HG03571 (cell line): Measurements from ENCODE around the gene FIS1.
"Not testable (repeated sequence)": the region's sequence is repeated elsewhere in the genome, so short reads cannot be mapped to it uniquely, and the experiment has no call there.

Experiments used
- ATAC-seq: cut with Tn5 transposase; IDR thresholded peaks from one replicate; pipeline ENCODE4 v1.9.1; 2021; ENCODE audit not compliant: unreplicated experiment

Gene FIS1

DNA sequence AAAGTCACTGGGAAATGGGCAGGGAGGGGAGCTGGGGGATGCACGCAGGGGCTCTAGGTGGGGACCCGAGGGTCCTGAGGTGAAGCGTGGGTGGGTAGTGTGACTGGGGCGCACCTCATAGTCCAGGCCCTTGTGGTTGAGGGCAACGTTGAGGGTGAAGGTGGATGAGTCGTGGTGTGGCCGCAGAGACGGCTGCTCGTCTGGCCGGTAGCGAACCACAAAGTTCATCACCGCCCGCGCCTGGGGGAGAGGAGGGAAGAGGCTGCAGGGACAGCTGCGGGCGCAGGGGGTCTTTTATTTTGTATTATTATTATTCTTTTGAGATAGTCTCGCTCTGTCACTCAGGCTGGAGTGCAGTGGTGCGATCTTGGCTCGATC, 38.2 kb downstream of the FIS1 start:
- no peak for ATAC-seq

DNA sequence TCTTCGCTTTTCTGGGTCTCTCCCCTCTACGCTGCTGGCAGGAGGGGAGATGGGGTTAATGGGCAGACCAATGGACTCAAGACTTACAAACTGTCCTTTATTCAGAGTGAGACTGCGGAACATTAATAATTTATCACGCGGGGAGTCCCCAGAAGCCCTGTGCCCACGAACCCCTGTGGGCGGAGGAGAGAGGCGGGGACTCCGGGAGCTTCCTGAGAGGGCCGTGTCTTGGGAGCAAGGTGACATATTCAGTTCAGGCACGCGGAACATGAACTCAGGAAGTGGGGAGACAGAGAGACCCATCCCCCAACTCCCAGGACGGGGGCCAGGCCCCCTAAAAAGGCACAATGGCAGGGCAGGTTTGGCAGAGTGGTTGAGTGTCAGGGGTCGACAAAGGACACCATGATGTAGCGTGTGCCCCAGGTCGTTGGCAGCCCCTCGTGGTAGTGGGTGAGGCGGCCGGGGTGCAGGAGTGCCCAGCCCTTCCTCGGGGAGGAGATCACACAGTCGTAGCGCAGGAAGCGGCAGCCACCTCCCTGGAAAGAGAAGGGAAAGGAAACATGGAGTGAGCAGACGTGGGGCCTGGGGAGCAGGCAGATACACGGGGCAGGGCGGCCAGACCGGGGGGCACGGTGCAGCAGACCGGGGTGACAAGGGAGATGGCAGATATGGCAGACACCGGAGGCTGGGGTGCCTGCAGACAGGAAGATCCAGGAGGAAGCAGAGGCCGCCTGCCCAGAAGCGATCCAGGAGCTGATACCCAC, 38.8 kb downstream of the FIS1 start:
- no peak for ATAC-seq

DNA sequence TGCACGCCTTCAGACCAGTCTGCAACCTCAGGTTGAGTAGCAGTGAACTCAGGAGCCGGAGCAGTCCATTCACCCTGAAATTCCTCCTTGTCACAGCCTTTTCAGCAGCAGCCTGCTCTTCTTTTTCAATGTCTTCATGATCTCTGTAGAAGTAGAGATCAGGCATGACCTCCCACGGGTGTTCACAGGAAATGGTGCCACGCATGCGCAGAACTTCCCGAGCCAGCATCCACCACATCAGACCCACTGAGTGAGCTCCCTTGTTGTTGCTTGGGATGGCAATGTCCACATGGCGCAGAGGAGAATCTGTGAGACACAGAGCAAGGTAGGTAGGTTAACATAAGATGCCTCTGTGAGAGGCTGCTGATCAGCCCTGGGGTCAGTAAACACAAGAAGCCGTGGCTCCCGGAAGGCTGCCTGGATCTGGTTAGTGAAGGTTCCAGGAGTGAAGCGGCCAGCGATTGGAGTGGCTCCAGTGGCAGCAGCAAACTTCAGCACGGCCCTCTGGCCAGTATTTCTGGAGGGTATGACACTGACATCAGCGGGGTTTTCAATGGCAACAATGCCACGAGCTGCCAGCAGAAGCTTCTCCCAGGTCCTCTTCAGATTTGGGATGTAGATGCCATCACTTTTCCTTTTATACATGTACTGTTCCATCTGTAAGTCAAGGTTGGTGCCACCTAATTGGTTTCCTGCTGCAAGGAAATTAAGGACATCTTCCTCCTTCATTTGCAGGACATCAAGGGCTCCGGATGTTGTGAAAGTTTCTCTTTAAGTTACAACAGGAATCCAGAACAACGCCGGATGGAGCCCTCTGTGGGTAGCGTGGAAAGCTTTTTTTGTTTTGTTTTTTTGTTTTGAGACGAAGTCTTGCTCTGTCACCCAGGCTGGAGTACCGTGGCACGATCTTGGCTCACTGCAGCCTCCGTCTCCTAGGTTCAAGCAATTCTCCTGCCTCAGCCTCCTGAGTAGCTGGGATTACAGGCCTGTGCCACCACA, 40.8 kb downstream of the FIS1 start:
- ATAC-seq: not testable (repeated sequence)

DNA sequence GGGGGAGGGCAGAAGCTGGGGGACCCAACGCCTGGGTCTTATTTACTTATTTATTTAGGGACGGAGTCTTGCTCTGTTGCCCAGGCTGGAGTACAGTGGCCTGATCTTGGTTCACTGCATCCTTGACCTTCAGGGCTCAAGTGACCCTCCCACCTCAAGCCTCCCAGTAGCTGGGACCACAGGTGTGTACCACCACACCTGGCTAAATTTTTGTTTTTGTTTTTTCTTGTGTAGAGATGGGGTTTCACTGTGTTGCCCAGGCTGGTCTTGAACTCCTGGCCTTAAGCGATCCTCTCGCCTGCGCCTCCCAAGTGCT, 42.3 kb downstream of the FIS1 start:
- no peak for ATAC-seq

DNA sequence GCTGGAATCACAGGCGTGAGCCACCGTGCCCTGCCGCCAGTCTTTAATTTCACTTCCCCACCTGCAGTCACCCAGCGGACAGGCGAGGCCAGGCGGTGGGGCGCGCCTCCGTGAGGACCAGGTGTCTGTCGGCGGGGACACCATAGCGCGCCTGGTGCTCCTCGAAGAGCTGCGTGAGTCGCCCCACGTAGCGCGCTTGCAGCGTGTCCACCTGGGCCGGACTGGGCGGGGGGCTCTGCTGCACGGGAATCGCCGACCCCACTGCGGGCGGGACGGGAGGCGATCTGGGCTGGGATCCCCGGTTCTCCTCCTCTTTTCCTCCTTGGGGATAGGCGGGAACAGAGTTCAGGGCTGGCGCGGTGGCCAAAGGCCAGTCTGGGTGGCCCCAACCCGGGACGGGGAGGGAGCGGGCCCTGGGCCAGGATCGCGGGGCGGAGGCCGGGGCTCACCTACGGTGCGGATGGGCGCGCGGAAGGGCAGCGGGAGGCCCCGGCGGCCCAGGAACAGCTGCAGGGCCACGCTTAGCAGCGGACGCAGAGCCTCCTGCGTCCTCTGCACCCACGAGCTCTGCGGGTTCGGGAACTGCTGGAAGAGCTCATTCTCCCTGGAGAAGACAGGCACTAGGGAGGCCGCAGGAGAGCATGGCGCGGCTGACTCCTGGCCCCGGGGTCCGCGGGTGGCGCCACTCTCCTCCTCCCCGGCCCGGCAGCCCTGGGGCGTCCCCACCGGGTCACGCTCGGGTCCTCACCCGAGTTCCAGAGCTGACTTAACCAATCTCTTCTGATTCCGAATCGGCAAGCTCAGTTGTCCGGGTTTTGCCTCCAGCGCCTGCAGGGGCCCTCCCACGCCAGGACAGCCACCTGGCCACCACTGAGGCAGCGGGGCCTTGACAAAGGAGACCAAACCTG, 42.9 kb downstream of the FIS1 start:
- no peak for ATAC-seq

DNA sequence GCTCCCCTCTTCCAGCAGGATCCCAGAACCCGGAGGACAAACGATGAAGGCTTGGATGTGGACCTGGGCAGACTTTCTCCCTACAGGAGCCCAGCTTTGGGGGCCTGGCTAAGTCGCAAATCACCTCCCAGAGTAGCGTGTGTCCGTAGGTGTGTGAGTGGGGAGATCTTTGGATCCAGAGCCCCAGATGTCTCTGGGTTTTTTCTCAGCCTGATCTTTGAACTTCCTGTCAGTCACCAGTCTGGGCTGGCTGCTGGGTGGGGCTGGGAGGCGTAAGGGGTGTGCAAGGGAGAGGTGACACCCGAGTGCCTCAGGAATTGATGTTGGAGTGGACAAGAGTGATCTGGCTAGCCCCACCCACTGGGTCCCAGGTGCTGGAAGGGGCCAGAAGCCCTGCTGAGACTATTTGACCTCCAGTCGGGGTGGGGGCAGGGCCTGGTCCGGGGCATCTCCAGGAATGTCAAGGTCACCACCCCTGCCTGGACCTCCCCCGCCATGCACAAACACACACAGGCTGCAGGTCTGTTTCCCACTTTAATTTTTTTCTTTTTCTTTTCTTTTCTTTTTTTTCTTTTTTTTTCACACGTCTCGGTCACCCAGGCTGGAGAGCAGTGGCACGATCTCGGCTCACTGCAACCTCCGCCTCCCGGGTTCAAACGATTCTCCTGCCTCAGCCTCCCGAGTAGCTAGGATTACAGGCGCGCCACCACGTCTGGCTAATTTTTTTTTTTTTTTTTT, 43.9 kb downstream of the FIS1 start, which contains the start of gene MOGAT3:
TSS of gene MOGAT3 (minus strand) at position 175 of the 738 bp plus-strand sequence. CDS start 182 bp downstream, outside the sequence.
- ATAC-seq: no peak

DNA sequence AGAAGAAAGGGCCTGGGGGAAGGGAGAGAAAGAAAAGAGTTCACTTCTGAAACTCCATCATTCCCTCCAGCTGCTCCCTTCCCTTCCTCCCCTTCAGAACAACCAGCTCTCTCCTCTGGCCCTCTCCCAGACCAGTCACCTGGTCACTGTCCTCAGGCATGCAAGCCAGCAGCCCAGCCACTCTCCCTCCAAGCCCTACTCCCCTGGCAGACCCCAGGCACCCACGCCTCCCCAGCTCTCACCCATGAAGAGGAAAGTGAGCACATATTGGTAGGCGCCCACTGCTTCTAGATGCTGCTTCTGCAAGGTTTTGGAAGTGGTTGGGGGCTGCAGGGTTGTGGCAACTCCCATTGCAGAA, 44.4 kb downstream of the FIS1 start:
- no peak for ATAC-seq

DNA sequence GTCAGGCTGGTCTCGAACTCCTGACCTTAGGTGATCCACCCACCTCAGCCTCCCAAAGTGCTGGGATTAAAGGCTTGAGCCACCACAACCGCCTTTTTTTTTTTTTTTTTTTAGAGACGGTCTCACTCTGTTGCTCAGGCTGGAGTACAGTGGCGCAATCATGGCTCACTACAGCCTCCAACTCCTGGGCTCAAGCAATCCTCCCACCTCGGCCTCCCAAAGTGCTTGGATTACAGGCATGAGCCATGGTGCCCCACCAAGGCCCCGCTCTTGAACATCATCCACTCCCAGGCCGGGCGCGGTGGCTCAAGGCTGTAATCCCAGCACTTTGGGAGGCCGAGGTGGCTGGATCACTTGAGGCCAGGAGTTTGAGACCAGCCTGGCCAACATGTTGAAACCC, 45.4 kb downstream of the FIS1 start:
- not testable (repeated sequence) for ATAC-seq

DNA sequence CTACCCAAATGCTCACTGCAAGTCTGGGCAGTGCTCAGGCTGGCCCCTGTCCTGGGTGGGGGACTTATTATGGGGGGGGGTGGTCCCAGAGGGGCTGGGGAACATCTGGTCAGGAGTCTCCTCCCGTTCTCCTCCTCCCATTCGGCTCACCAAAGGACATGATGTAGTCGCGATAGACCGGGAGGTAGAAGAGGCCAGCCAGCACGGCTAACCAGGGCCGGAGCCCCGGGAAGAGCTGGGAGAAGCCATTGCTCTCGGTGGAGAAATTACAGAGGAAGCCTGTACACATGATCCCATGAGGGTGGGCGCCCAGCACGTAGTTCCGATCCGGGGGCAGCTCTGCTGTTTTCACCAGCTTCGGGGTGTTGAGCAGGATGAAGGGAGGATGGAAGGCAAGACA, 46.4 kb downstream of the FIS1 start:
- ATAC-seq: no peak

DNA sequence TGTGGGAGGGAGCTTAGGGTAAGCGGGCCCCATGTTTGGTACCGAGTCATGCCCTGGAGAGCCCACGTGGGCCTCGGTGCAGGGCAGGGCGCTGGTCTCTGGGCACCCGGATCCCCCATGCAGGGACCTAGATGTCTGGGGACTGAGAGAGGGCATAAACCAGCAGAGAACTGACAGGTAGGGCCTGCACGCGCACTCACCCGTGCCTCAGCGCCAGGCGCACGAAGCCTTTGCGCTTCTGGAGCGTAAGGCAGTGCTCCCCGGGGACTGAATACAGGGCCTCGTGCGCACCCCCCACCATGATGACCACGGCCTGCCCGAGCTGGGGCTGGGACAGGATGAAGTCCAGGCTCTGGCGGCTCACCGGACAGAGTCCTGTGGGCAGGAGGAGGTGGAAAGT, 46.9 kb downstream of the FIS1 start:
- no peak for ATAC-seq

DNA sequence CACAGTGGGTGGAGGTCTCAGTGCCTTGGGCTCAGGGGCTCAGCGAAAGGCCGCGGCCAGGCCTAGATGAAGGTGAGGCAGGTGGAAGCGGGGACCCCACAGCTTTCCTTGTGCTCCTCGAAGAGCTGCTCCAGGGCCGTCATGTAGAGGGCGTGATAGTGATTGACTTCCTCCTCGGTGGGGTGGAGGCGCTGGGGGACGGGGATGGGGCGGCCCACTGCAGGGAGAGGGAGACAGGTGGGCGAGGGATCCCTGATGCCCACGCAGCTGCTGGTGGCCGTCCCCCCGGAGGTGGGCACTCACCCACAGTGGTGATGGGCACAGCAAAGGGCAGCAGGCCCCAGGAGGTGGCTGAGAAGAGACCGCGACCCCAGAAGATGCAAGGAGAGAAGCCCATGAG, 49.0 kb downstream of the FIS1 start:
- ATAC-seq: no peak
